GM12874 (cell line): Measurements from ENCODE around the gene BLTP1.

ENCODE experiments used
- CTCF ChIP-seq: IDR thresholded peaks from 2 replicates; pipeline ENCODE4 v1.5.1; 2011; ENCODE audit warnings: low read depth, mild to moderate bottlenecking, control low read depth, low read length, moderate library complexity; ENCODE audit not compliant: insufficient read depth

The BLTP1 gene

GRCh38 chr4:122142687-122143086 lies 9.4 kb upstream of the BLTP1 start:
- TF ChIP-seq CTCF: no peak

- no peak for TF ChIP-seq CTCF
These were observed 5.5 kb upstream of the BLTP1 start for GRCh38 chr4:122146652-122147051.

GRCh38 chr4:122150931-122151330 lies 1.2 kb upstream of the BLTP1 start:
- TF ChIP-seq CTCF: no peak

GRCh38 chr4:122152711-122153226 lies 638 bp downstream of the BLTP1 start:
- TF ChIP-seq CTCF: no peak

- no peak for TF ChIP-seq CTCF
These were observed 4.7 kb downstream of the BLTP1 start for GRCh38 chr4:122156819-122157218.

GRCh38 chr4:122163301-122163700 lies 11.2 kb downstream of the BLTP1 start:
- TF ChIP-seq CTCF: no peak

GRCh38 chr4:122163767-122164166 lies 11.6 kb downstream of the BLTP1 start:
- no peak for TF ChIP-seq CTCF
